Measurements from ENCODE around the gene GNAL. TPM values are rescaled to one million over a fixed set of nuclear protein-coding genes. Genes with fewer than 3 reads are reported as not detected.

Gene GNAL
- total RNA-seq, 1 donor from 2014 or later, result 4.5 TPM

DNA sequence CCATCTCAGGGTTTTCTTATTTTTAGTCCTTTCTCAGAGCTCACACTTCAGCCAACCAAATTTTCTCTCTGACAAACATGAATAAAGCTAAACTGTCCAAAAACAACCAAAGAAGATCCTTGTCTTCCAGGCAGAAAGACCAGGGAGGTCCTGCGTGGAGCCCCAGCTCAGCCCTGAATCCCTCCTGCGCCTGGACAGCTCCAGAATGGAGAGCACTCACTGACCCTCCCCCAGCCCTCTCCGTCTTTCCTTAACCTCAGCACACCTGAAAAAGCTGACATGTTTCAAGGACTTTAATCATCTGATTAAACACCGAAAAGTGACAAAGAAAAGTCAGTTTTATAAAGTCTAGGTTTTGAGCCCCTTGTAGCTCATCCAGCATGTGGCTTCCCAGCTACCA is 22.9 kb upstream of the GNAL start:
- no peak overlapping the region for H3K27ac Mint-ChIP-seq (ENCODE audit: unreplicated experiment)
- no peaks in the 10 kb centered on the region for H4K20me1 ChIP-seq (ENCODE audit: insufficient read depth, low read length)
- H3K36me3 Mint-ChIP-seq (ENCODE audit: low read depth, unreplicated experiment), result no peaks in the 10 kb centered on the region
- no peak overlapping the region for H3K27ac ChIP-seq (ENCODE audit: low read depth, low read length)
- H3K9ac ChIP-seq (ENCODE audit: low read length), result no peak overlapping the region
- H3K27me3 ChIP-seq (ENCODE audit: insufficient read depth, low read length), result peaks cover 6% of the 10 kb centered on the region
- no peaks in the 10 kb centered on the region for H3K36me3 ChIP-seq (ENCODE audit: insufficient read depth, low read length)
- TF ChIP-seq, protein P1, sequence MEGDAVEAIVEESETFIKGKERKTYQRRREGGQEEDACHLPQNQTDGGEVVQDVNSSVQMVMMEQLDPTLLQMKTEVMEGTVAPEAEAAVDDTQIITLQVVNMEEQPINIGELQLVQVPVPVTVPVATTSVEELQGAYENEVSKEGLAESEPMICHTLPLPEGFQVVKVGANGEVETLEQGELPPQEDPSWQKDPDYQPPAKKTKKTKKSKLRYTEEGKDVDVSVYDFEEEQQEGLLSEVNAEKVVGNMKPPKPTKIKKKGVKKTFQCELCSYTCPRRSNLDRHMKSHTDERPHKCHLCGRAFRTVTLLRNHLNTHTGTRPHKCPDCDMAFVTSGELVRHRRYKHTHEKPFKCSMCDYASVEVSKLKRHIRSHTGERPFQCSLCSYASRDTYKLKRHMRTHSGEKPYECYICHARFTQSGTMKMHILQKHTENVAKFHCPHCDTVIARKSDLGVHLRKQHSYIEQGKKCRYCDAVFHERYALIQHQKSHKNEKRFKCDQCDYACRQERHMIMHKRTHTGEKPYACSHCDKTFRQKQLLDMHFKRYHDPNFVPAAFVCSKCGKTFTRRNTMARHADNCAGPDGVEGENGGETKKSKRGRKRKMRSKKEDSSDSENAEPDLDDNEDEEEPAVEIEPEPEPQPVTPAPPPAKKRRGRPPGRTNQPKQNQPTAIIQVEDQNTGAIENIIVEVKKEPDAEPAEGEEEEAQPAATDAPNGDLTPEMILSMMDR (IDR thresholded peaks at IDR 0.05; ENCODE audit: insufficient read depth, low read depth, low read length), result no peak
- no peak for TF ChIP-seq EZH2 (IDR thresholded peaks at IDR 0.05; ENCODE audit: insufficient read depth, low read length)
- no peaks in the 10 kb centered on the region for H3K9me3 ChIP-seq (ENCODE audit: insufficient read depth, low read depth, low read length)
- no peak overlapping the region for H3K4me3 Mint-ChIP-seq (ENCODE audit: unreplicated experiment)
- peaks cover 21% of the 10 kb centered on the region for H3K27me3 Mint-ChIP-seq (ENCODE audit: low read depth, unreplicated experiment)
- no peaks in the 10 kb centered on the region for H3K4me1 Mint-ChIP-seq (ENCODE audit: low read depth, unreplicated experiment)
- H3K79me2 ChIP-seq (ENCODE audit: insufficient read depth, low read length), result no peaks in the 10 kb centered on the region
- no peaks in the 10 kb centered on the region for H3K9me3 Mint-ChIP-seq (ENCODE audit: unreplicated experiment)
- no peak overlapping the region for H3K4me3 ChIP-seq (ENCODE audit: insufficient read depth, low read depth, low read length)
- H2AFZ ChIP-seq (ENCODE audit: low read depth, low read length), result no peak overlapping the region
- no peaks in the 10 kb centered on the region for H3K4me1 ChIP-seq (ENCODE audit: insufficient read depth, low read length)
- DNase-seq (ENCODE audit: low read depth) (no peak), FAIRE-seq (no peak)
- H3K4me2 ChIP-seq (ENCODE audit: low read length), result no peak overlapping the region

DNA sequence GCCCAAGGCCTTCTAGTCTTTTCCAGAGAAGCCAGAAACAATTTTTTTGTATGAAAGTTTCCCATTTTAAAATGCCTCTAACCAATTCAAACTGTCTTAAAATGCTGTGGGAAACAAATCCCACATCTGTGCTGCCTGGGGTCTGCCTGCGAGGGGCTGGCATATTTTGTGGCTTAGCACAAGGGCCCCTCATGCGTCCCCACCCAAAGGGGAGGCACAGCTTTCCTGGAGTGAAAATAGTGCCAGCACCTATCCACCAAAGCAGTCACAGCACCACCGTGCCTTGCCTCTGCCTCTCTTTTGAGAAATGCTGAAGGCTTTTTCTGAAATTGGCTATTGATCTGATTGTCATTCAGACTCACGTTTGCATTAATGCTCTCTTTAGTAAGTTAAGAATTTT is 22.2 kb upstream of the GNAL start:
- H3K9me3 Mint-ChIP-seq (ENCODE audit: unreplicated experiment), result no peaks in the 10 kb centered on the region
- H3K36me3 Mint-ChIP-seq (ENCODE audit: low read depth, unreplicated experiment), result no peaks in the 10 kb centered on the region
- H3K4me2 ChIP-seq (ENCODE audit: low read length), result no peak overlapping the region
- H3K36me3 ChIP-seq (ENCODE audit: insufficient read depth, low read length), result no peaks in the 10 kb centered on the region
- peaks cover 6% of the 10 kb centered on the region for H3K27me3 ChIP-seq (ENCODE audit: insufficient read depth, low read length)
- no peak overlapping the region for H3K27ac ChIP-seq (ENCODE audit: low read depth, low read length)
- TF ChIP-seq, protein P1 (IDR thresholded peaks at IDR 0.05; ENCODE audit: insufficient read depth, low read depth, low read length), result no peak
- no peak for TF ChIP-seq EZH2 (IDR thresholded peaks at IDR 0.05; ENCODE audit: insufficient read depth, low read length)
- H3K4me3 ChIP-seq (ENCODE audit: insufficient read depth, low read depth, low read length), result no peak overlapping the region
- no peaks in the 10 kb centered on the region for H3K9me3 ChIP-seq (ENCODE audit: insufficient read depth, low read depth, low read length)
- DNase-seq (ENCODE audit: low read depth), result no peak
- no peaks in the 10 kb centered on the region for H3K79me2 ChIP-seq (ENCODE audit: insufficient read depth, low read length)
- no peaks in the 10 kb centered on the region for H3K4me1 ChIP-seq (ENCODE audit: insufficient read depth, low read length)
- H2AFZ ChIP-seq (ENCODE audit: low read depth, low read length), result no peak overlapping the region
- peaks cover 21% of the 10 kb centered on the region for H3K27me3 Mint-ChIP-seq (ENCODE audit: low read depth, unreplicated experiment)
- no peaks in the 10 kb centered on the region for H4K20me1 ChIP-seq (ENCODE audit: insufficient read depth, low read length)
- H3K4me3 Mint-ChIP-seq (ENCODE audit: unreplicated experiment), result no peak overlapping the region
- no peak for FAIRE-seq
- H3K4me1 Mint-ChIP-seq (ENCODE audit: low read depth, unreplicated experiment), result no peaks in the 10 kb centered on the region
- H3K9ac ChIP-seq (ENCODE audit: low read length), result no peak overlapping the region
- H3K27ac Mint-ChIP-seq (ENCODE audit: unreplicated experiment), result no peak overlapping the region

DNA sequence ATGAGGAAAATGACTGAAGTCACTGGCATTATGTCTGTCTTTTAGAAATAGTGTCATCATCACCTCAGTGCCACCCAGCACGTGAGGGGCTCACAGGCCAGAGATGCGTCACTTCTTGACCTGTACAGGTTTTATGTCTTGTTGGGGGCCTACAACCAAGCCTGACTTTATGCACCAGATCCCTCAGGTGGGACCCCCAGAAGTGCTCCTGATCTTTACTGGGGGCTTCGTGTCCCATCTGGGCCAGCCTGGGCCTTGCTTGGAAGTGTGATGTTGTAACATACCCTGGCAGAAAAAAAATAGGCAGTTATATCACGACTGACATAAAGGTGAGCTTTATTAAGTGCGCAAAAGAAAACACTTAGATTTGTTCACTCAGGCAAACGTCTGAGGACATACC is 21.5 kb upstream of the GNAL start:
- no peak overlapping the region for H2AFZ ChIP-seq (ENCODE audit: low read depth, low read length)
- no peaks in the 10 kb centered on the region for H4K20me1 ChIP-seq (ENCODE audit: insufficient read depth, low read length)
- no peak overlapping the region for H3K9ac ChIP-seq (ENCODE audit: low read length)
- no peaks in the 10 kb centered on the region for H3K79me2 ChIP-seq (ENCODE audit: insufficient read depth, low read length)
- no peak overlapping the region for H3K4me3 ChIP-seq (ENCODE audit: insufficient read depth, low read depth, low read length)
- H3K4me2 ChIP-seq (ENCODE audit: low read length), result no peak overlapping the region
- Mint-ChIP-seq H3K9me3 (ENCODE audit: unreplicated experiment) (no peaks in the 10 kb centered on the region), H3K36me3 (ENCODE audit: low read depth, unreplicated experiment) (no peaks in the 10 kb centered on the region), H3K4me1 (ENCODE audit: low read depth, unreplicated experiment) (no peaks in the 10 kb centered on the region), H3K27me3 (ENCODE audit: low read depth, unreplicated experiment) (peaks cover 23% of the 10 kb centered on the region), H3K27ac (ENCODE audit: unreplicated experiment) (no peak overlapping the region), H3K4me3 (ENCODE audit: unreplicated experiment) (no peak overlapping the region)
- DNase-seq (ENCODE audit: low read depth) (no peak), FAIRE-seq (no peak)
- peaks cover 7% of the 10 kb centered on the region for H3K27me3 ChIP-seq (ENCODE audit: insufficient read depth, low read length)
- no peaks in the 10 kb centered on the region for H3K9me3 ChIP-seq (ENCODE audit: insufficient read depth, low read depth, low read length)
- TF ChIP-seq, protein P1 (IDR thresholded peaks at IDR 0.05; ENCODE audit: insufficient read depth, low read depth, low read length), result no peak
- TF ChIP-seq EZH2 (IDR thresholded peaks at IDR 0.05; ENCODE audit: insufficient read depth, low read length), result no peak
- no peaks in the 10 kb centered on the region for H3K4me1 ChIP-seq (ENCODE audit: insufficient read depth, low read length)
- H3K27ac ChIP-seq (ENCODE audit: low read depth, low read length), result no peak overlapping the region
- no peaks in the 10 kb centered on the region for H3K36me3 ChIP-seq (ENCODE audit: insufficient read depth, low read length)
